HEK293T (cell line): ENCODE results near the gene PCDHA5.

Source experiments
- CTBP1 ChIP-seq: fragments of 450-650 bp; IDR thresholded peaks from 2 replicates; pipeline ENCODE4 v1.6.1; 2016; ENCODE audit warnings: borderline replicate concordance
- ELF4 ChIP-seq: fragments of 450-650 bp; IDR thresholded peaks from 2 replicates; pipeline ENCODE4 v1.6.1; 2017; ENCODE audit warnings: antibody characterized with exemption
- FOXA1 ChIP-seq: fragments of 450-650 bp; IDR thresholded peaks from 2 replicates; pipeline ENCODE4 v1.6.1; 2016; ENCODE audit warnings: mild to moderate bottlenecking
- FOXK2 ChIP-seq: fragments of 450-650 bp; IDR thresholded peaks from 2 replicates; pipeline ENCODE4 v1.6.1; 2016; ENCODE audit warnings: mild to moderate bottlenecking
- FOXM1 ChIP-seq: fragments of 450-650 bp; IDR thresholded peaks from 2 replicates; pipeline ENCODE4 v1.6.1; 2017; ENCODE audit warnings: mild to moderate bottlenecking, borderline replicate concordance
- HDGF ChIP-seq: fragments of 450-650 bp; IDR thresholded peaks from 2 replicates; pipeline ENCODE4 v1.6.1; 2017; ENCODE audit warnings: antibody characterized with exemption, borderline replicate concordance
- NFRKB ChIP-seq: fragments of 450-650 bp; IDR thresholded peaks from 2 replicates; pipeline ENCODE4 v1.6.1; 2016; ENCODE audit warnings: mild to moderate bottlenecking, moderate library complexity
- SP1 ChIP-seq: fragments of 450-650 bp; IDR thresholded peaks from 2 replicates; pipeline ENCODE4 v1.6.1; 2017
- SUZ12 ChIP-seq: fragments of 450-650 bp; IDR thresholded peaks from 2 replicates; pipeline ENCODE4 v1.6.1; 2016; ENCODE audit warnings: mild to moderate bottlenecking
- TARDBP ChIP-seq: fragments of 450-650 bp; IDR thresholded peaks from 2 replicates; pipeline ENCODE4 v1.6.1; 2016
- ZNF384 ChIP-seq: fragments of 450-650 bp; IDR thresholded peaks from 2 replicates; pipeline ENCODE4 v1.6.1; 2016

DNA sequence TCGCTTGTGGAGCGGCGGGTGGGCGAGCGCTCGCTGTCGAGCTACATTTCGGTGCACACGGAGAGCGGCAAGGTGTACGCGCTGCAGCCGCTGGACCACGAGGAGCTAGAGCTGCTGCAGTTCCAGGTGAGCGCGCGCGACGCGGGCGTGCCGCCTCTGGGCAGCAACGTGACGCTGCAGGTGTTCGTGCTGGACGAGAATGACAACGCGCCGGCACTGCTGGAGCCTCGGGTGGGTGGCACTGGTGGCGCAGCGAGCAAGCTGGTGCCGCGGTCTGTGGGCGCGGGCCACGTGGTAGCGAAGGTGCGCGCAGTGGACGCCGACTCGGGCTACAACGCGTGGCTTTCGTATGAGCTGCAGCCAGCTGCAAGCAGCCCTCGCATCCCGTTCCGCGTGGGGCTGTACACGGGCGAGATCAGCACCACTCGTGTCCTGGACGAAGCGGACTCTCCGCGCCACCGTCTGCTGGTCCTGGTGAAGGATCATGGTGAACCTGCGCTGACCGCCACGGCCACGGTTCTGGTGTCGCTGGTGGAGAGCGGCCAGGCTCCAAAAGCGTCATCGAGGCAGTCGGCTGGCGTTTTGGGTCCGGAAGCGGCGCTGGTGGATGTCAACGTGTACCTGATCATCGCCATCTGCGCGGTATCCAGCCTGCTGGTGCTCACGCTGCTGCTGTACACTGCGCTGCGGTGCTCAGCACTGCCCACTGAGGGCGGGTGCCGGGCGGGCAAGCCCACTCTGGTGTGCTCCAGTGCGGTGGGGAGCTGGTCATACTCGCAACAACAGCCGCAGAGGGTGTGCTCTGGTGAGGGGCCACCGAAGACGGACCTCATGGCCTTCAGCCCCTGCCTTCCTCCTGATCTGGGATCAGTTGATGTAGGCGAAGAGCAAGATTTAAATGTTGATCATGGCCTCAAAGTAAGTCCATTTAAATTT, 21.7 kb downstream of the PCDHA5 start:
- TF ChIP-seq SP1 (no peak), ELF4 (no peak), TARDBP (no peak), HDGF (no peak), FOXK2 (no peak), CTBP1 (no peak), FOXM1 (no peak), ZNF384 (no peak), SUZ12 (no peak), FOXA1 (no peak), NFRKB (no peak)
